ENCODE results near the gene CCDC117.

Gene CCDC117

GRCh38 chr22:28773461-28773867 lies 969 bp downstream of the CCDC117 start:
- no peaks in the 10 kb centered on the region for H3K27me3 ChIP-seq (ENCODE audit: low read depth, low read length)

DNA sequence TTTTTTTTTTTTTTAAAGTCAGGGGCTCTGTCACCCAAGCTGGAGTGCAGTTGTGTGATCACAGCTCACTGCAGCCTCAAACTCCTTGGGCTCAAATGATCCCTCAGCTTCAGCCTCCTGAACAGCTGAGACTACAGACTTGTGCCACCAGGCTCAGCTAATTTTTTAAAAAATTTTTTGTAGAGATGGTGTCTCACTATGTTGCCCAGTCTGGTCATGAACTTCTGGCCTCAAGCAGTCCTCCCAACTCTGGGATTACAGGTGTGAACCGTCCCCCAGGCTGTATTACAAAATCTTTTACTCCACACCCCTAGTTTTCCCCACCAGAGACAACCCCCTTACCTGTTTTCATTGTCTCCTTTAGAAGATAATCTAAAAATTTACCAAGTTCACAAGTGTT lies 1.9 kb downstream of the CCDC117 start:
- Histone ChIP-seq H3K36me3 (ENCODE audit: control insufficient read depth in 1 of 2, insufficient read depth in 2 of 2, low read length in 2 of 2) (peaks cover 0 to 8% of the 10 kb centered on the region in 2 donors), H3K27ac (ENCODE audit: low read length) (no peak overlapping the region), H3K9me3 (ENCODE audit: control insufficient read depth in 1 of 2, low read length in 2 of 2) (no peaks in the 10 kb centered on the region), H3K27me3 (ENCODE audit: low read depth, low read length) (no peaks in the 10 kb centered on the region), H3K4me1 (ENCODE audit: control insufficient read depth in 1 of 2, insufficient read depth in 2 of 2, low read length in 2 of 2) (peaks cover 0 to 25% of the 10 kb centered on the region in 2 donors), H3K4me3 (ENCODE audit: low read depth in 1 of 2, low read length in 2 of 2) (peak overlapping the region in 1 of 2 donors; percentile 74)

More at GRCh38 chr22:28773461-28773867, 969 bp downstream of the CCDC117 start:
- Histone ChIP-seq H3K36me3 (ENCODE audit: control insufficient read depth in 1 of 2, insufficient read depth in 2 of 2, low read length in 2 of 2) (peaks cover 0 to 8% of the 10 kb centered on the region in 2 donors), H3K4me1 (ENCODE audit: control insufficient read depth in 1 of 2, insufficient read depth in 2 of 2, low read length in 2 of 2) (peaks cover 0 to 20% of the 10 kb centered on the region in 2 donors), H3K4me3 (ENCODE audit: low read depth in 1 of 2, low read length in 2 of 2) (peak overlapping the region; percentile 72 to 74), H3K9me3 (ENCODE audit: control insufficient read depth in 1 of 2, low read length in 2 of 2) (no peaks in the 10 kb centered on the region), H3K27ac (ENCODE audit: low read length) (peak overlapping the region; percentile 85)

DNA sequence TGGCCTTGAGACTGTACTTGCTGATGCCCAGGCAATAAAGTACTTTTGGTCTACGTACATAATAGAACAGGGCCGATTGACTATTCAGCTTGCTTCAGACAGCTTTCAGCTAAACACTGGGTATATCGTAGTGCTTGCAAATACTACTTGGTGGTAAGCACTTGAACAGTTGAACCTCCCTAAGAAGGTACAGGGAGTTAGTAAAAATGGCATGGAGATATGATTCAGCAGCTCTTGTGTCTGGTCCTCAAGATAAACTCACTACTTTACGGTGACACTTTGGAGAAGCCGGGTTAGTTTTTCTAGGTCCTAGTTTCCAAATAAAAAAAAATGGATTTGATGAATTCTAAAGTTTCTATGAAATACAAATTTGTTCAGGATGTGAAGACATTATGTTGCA lies 7.3 kb downstream of the CCDC117 start:
- Histone ChIP-seq H3K27ac (ENCODE audit: low read length) (no peak overlapping the region), H3K4me1 (ENCODE audit: control insufficient read depth in 1 of 2, insufficient read depth in 2 of 2, low read length in 2 of 2) (peaks cover 0 to 12% of the 10 kb centered on the region in 2 donors), H3K9me3 (ENCODE audit: control insufficient read depth in 1 of 2, low read length in 2 of 2) (no peaks in the 10 kb centered on the region), H3K4me3 (ENCODE audit: low read depth in 1 of 2, low read length in 2 of 2) (no peak overlapping the region), H3K36me3 (ENCODE audit: control insufficient read depth in 1 of 2, insufficient read depth in 2 of 2, low read length in 2 of 2) (peaks cover 11 to 34% of the 10 kb centered on the region in 2 donors), H3K27me3 (ENCODE audit: low read depth, low read length) (no peaks in the 10 kb centered on the region)

DNA sequence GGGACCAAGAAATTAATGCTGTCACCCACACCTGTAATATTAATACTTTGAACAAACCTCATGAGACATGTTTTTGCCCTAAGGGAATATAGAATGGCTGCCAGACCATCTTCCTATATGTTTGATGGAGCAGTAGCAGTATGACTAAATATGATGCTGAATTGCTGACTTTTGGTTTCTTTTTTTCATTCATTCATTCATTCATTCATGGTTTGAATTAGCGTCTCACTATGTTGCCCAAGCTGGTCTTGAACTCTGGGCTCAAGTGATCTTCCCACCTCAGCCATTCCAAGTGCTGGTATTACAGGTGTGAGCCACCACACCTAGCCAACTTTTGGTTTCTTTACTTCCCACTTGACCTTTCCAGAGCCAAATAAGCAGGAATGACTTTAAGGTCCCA lies 7.8 kb downstream of the CCDC117 start:
- no peak overlapping the region for H3K4me3 ChIP-seq (ENCODE audit: low read depth in 1 of 2, low read length in 2 of 2)
- no peaks in the 10 kb centered on the region for H3K27me3 ChIP-seq (ENCODE audit: low read depth, low read length)
- H3K4me1 ChIP-seq (ENCODE audit: control insufficient read depth in 1 of 2, insufficient read depth in 2 of 2, low read length in 2 of 2) = peaks cover 0 to 11% of the 10 kb centered on the region in 2 donors
- H3K9me3 ChIP-seq (ENCODE audit: control insufficient read depth in 1 of 2, low read length in 2 of 2) = no peaks in the 10 kb centered on the region
- no peak overlapping the region for H3K27ac ChIP-seq (ENCODE audit: low read length)
- peaks cover 12 to 38% of the 10 kb centered on the region in 2 donors for H3K36me3 ChIP-seq (ENCODE audit: control insufficient read depth in 1 of 2, insufficient read depth in 2 of 2, low read length in 2 of 2)

DNA sequence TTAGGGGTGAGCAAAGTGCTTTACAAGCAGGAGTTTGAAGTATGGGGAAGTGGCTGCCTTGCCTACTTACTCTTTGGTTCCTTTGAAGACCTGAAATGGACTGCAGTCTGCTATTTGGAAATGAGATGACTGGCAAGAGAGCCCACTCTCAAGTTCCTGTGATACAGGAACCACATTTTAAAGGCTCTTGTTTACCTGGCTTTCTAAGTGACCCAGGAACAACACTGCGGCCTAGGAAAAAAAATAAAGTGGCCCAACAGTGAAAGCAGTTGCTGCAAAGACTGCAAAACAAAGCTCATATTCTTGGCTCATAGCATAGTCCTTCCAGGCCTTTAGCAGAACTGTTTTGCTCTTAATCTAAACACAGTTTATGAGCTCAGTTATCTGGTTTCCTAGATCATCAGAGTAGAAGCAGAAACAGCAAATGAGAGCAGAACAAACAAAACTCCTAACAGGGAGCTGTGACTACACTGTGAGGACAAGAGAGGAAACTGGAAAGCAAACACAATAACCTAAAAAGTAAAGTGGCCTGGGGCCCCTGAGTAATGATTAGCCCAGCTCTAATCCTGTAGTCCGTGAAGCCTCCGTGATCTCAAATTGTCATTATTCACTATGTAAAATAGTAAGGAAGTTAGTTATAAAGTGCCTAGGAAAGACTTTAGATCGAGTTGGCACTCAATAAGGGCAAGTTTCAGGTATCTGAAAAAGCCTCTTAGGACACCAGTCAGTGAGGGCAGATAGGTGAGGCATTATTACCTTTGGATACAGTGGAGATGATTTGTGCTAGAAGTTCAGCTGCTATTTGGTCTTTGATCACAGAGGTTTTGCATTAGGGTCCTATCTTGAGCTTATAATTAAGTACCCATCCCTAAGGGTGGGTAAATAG lies 11.5 kb downstream of the CCDC117 start:
- H3K9me3 ChIP-seq (ENCODE audit: control insufficient read depth in 1 of 2, low read length in 2 of 2) = no peaks in the 10 kb centered on the region
- H3K27me3 ChIP-seq (ENCODE audit: low read depth, low read length) = no peaks in the 10 kb centered on the region
- H3K4me3 ChIP-seq (ENCODE audit: low read depth in 1 of 2, low read length in 2 of 2) = no peak overlapping the region
- H3K27ac ChIP-seq (ENCODE audit: low read length) = peak overlapping the region; percentile 66
- no peaks in the 10 kb centered on the region for H3K4me1 ChIP-seq (ENCODE audit: control insufficient read depth in 1 of 2, insufficient read depth in 2 of 2, low read length in 2 of 2)
- H3K36me3 ChIP-seq (ENCODE audit: control insufficient read depth in 1 of 2, insufficient read depth in 2 of 2, low read length in 2 of 2) = peaks cover 31 to 52% of the 10 kb centered on the region in 2 donors

DNA sequence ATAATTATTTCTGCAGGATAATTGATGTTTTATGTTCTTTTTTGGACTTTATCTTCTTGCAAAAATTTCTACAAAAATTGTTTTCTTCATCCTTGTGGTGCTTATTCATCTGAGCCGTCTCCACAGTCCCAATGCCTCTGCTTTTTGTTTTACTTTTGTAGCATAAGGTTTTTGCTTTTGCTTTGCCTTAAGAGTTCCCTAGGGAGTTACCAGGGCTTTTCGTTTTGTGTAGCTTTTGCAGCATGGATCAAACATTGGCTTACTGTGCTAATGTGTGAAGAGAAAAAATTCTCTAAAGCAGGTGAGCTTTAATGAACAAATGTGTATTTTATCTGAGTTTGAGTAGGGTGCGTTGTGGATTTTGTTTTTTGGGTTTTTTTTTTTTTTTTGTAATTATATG lies 16.1 kb downstream of the CCDC117 start:
- Histone ChIP-seq H3K4me3 (ENCODE audit: low read depth in 1 of 2, low read length in 2 of 2) (no peak overlapping the region), H3K36me3 (ENCODE audit: control insufficient read depth in 1 of 2, insufficient read depth in 2 of 2, low read length in 2 of 2) (peaks cover 29 to 32% of the 10 kb centered on the region in 2 donors), H3K27ac (ENCODE audit: low read length) (no peak overlapping the region), H3K4me1 (ENCODE audit: control insufficient read depth in 1 of 2, insufficient read depth in 2 of 2, low read length in 2 of 2) (no peaks in the 10 kb centered on the region), H3K9me3 (ENCODE audit: control insufficient read depth in 1 of 2, low read length in 2 of 2) (no peaks in the 10 kb centered on the region), H3K27me3 (ENCODE audit: low read depth, low read length) (no peaks in the 10 kb centered on the region)

DNA sequence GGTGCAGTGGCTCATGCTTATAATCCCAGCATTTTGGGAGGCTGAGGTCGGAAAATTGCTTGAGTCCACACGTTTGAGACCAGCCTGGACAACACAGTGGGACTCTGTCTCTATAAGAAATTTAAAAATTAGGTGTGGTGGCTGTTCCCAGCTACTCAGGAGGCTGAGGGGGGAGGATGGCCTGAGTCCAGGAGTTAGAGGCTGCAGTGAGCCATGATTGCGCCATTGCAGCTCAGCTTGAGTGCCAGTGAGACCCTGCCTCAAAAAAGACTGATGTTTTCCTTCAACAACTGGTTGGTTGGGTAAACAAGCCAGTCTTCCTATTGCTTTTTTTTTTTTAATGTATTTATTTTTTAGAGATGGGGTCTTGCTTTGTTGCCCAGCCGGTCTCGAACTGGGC lies 18.6 kb downstream of the CCDC117 start:
- no peak overlapping the region for H3K27ac ChIP-seq (ENCODE audit: low read length)
- peaks cover 0 to 1% of the 10 kb centered on the region in 2 donors for H3K4me1 ChIP-seq (ENCODE audit: control insufficient read depth in 1 of 2, insufficient read depth in 2 of 2, low read length in 2 of 2)

DNA sequence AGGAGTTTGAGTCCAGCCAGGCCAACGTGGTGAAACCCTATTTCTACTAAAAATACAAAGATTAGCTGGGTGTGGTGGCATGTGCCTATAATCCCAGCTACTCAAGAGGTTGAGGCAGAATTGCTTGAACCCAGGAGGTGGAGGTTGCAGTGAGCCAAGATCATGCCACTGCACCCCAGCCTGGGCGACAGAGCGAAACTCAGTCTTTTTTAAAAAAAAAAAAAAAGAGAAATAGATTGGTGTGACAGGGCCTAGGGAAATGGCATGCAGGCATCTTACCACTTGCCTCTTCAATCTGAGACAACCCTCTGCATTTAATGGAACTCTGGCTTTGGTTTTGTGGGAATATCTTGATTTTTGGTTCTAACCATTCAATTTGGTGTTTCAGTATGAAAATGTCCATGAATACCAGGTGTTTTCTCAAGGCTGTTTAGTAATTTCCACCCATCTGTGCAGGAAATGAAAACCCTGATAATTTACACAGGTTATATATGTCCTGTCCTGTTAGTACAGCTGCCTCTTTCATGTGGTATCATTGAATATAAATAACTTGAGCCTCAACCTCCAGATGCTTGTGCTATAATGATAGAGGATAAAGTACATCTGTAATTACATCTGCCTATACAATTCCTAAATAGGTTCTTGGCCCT lies 19.5 kb downstream of the CCDC117 start:
- Histone ChIP-seq H3K27ac (ENCODE audit: low read length) (no peak overlapping the region), H3K9me3 (ENCODE audit: control insufficient read depth in 1 of 2, low read length in 2 of 2) (no peaks in the 10 kb centered on the region), H3K27me3 (ENCODE audit: low read depth, low read length) (no peaks in the 10 kb centered on the region), H3K4me1 (ENCODE audit: control insufficient read depth in 1 of 2, insufficient read depth in 2 of 2, low read length in 2 of 2) (peaks cover 0 to 6% of the 10 kb centered on the region in 2 donors), H3K36me3 (ENCODE audit: control insufficient read depth in 1 of 2, insufficient read depth in 2 of 2, low read length in 2 of 2) (peaks cover 36 to 46% of the 10 kb centered on the region in 2 donors), H3K4me3 (ENCODE audit: low read depth in 1 of 2, low read length in 2 of 2) (no peak overlapping the region)

More for the DNA sequence above, 18.6 kb downstream of the CCDC117 start:
- Histone ChIP-seq H3K9me3 (ENCODE audit: control insufficient read depth in 1 of 2, low read length in 2 of 2) (no peaks in the 10 kb centered on the region), H3K4me3 (ENCODE audit: low read depth in 1 of 2, low read length in 2 of 2) (no peak overlapping the region), H3K27me3 (ENCODE audit: low read depth, low read length) (no peaks in the 10 kb centered on the region), H3K36me3 (ENCODE audit: control insufficient read depth in 1 of 2, insufficient read depth in 2 of 2, low read length in 2 of 2) (peaks cover 37 to 38% of the 10 kb centered on the region in 2 donors)

- H3K4me1 ChIP-seq (ENCODE audit: control insufficient read depth in 1 of 2, insufficient read depth in 2 of 2, low read length in 2 of 2) = peaks cover 0 to 7% of the 10 kb centered on the region in 2 donors
- no peaks in the 10 kb centered on the region for H3K27me3 ChIP-seq (ENCODE audit: low read depth, low read length)
- no peak overlapping the region for H3K27ac ChIP-seq (ENCODE audit: low read length)
- H3K36me3 ChIP-seq (ENCODE audit: control insufficient read depth in 1 of 2, insufficient read depth in 2 of 2, low read length in 2 of 2) = peaks cover 32 to 44% of the 10 kb centered on the region in 2 donors
- no peak overlapping the region for H3K4me3 ChIP-seq (ENCODE audit: low read depth in 1 of 2, low read length in 2 of 2)
- H3K9me3 ChIP-seq (ENCODE audit: control insufficient read depth in 1 of 2, low read length in 2 of 2) = no peaks in the 10 kb centered on the region
These were observed 20.2 kb downstream of the CCDC117 start for GRCh38 chr22:28792491-28793383.

GRCh38 chr22:28793976-28794584 lies 21.6 kb downstream of the CCDC117 start:
- Histone ChIP-seq H3K36me3 (ENCODE audit: control insufficient read depth in 1 of 2, insufficient read depth in 2 of 2, low read length in 2 of 2) (peaks cover 38 to 40% of the 10 kb centered on the region in 2 donors), H3K4me1 (ENCODE audit: control insufficient read depth in 1 of 2, insufficient read depth in 2 of 2, low read length in 2 of 2) (peaks cover 0 to 19% of the 10 kb centered on the region in 2 donors), H3K27me3 (ENCODE audit: low read depth, low read length) (no peaks in the 10 kb centered on the region), H3K27ac (ENCODE audit: low read length) (no peak overlapping the region), H3K9me3 (ENCODE audit: control insufficient read depth in 1 of 2, low read length in 2 of 2) (no peaks in the 10 kb centered on the region), H3K4me3 (ENCODE audit: low read depth in 1 of 2, low read length in 2 of 2) (no peak overlapping the region)

Measured in muscle layer of duodenum (tissue), 2 donors.